H54 (cell line): Measurements from ENCODE around the gene EGF.

Experiments used
- DNase-seq: peaks from one replicate; pipeline ENCODE4 v3.0.0; 2011; ENCODE audit warnings: low spot score, mixed read lengths; ENCODE audit not compliant: insufficient read length
- FAIRE-seq: peaks from 3 replicates; lab custom pipeline; 2011; peaks lifted over from hg19 to GRCh38; lab: Jason Lieb, UNC
- POLR2A ChIP-seq: IDR thresholded peaks from 2 replicates; pipeline ENCODE4 v1.6.1; 2011; ENCODE audit warnings: low read depth, mild to moderate bottlenecking, low read length

EGF gene

DNA sequence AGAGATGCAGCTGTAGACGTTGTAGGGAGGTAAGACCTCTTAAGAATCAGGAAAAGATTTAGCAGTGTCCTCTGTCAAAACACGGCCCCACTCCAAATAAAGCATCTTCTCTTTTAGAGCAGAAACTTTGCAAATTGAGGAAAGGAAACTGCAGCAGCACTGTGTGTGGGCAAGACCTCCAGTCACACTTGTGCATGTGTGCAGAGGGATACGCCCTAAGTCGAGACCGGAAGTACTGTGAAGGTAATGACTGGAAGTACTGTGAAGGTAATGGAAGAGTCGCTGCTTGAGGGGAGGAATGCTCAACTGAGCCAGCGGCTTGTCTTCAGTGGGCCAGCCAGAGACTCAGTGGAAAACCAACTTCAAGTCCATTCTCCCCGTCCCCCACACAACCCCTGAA, 46.5 kb downstream of the EGF start:
- FAIRE-seq = no peak
- TF ChIP-seq POLR2A = no peak
- DNase-seq = no peak

DNA sequence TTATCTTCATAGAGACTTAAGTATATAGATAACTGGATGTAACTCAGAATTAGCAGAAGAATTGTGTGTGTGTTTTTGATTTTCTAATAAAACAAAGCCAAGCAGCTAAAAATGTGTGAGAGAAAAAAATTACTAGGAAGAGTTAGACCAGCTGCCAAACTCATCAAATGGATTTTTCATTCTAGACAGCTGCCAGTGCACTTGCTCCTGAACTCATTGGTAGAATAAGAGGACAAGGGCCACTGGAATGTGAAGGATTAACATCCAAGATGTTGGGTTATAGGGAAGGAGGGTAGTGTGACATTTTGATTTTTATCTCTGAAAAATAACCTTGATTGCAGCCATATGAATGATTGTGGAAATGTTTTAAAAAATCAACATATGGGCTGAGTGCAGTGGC, 49.7 kb downstream of the EGF start:
- DNase-seq (no peak), FAIRE-seq (no peak)
- TF ChIP-seq POLR2A = no peak

DNA sequence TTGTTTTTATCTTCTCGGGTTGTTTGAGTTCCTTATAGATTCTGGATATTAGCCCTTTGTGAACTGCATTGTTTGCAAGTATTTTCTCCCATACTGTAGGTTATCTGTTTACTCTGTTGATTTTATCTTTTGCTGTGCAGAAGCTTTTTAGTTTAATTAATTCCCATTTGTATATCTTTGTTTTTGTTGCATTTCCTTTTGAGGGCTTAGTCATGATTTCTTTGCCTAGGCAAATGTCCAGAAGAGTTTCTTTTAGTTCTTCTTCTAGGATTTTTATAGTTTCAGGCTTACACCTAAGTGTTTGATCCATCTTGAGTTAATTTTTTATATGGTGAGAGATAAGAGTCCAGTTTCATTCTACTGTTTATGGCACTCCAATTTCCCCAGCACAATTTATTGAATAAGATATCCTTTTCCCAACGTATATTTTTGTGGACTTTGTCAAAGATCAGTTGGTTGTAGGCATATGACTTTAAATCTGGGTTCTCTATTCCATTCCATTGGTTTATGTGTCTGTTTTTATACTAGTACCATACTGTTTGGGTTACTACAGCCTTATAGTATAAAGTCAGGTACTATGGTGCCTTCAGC, 54.3 kb downstream of the EGF start:
- FAIRE-seq (no peak), DNase-seq (no peak)
- no peak for TF ChIP-seq POLR2A

DNA sequence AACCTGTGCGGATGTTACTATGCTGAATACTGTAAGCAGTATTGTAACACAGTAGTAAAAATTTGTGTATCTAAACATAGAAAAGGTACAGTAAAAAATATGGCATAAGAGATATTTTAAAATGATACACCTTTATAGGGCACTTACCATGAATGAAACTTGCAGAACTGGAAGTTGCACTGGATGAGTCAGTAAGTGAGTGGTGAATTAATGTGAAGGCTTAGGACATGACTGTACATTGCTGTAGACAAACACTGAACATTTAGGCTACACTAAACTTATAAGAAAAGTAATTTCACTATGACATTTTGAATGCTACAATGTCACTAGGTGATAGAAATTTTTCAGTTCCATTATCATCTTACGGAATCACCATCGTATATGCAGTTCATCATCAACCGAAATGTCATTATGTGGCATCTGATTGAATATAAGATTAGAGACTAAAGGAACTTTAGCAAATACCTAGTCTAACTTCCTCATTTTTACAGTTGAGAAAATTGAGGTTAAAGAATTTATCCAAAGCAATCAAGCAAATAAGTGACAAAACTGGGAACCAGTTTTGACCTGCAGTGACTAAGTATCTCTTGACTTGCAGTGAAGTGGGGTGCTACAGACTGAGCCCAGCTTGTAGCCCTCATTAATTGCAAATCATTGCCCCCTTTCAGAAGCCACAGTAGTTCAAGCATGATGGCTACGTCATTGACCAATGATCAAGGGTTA, 55.3 kb downstream of the EGF start:
- FAIRE-seq = peak; percentile 86
- DNase-seq = no peak
- no peak for TF ChIP-seq POLR2A

DNA sequence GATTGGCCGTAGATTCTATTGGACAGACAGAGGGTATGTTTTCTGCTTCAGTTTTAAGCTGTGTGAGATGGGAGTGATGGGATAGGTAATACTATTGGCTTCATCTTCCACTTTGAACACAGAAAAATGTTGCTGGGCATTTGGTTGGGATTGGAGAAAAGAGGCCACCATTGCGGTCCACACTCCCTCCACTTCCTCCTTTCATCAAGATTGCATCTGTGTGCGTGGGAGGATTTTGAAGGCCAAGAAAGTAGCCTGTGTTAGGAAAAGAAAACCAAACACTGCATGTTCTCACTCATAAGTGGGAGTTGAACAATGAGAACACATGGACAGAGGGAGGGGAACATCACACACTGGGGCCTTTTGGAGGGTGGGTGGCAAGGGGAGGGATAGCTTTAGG, 56.4 kb downstream of the EGF start:
- TF ChIP-seq POLR2A = no peak
- no peak for FAIRE-seq
- no peak for DNase-seq

DNA sequence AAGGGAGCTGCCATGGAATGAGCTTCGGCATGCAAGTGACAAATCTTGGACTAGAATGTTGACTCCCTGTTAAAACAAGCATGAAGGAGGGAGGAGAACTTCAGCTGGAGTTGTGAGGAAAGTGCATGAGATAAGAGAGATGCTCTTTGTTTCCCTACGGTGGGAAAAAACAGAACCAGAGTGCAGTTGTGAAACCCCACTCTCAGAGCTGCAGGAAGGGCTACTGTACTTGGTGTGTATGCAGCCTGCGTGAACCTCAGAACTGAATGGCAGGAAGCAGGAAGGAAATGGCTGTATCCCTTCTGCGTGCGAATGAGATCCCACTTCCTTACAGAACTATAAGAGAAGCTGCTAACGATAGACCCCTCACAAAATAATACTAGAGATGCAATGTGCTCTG, 57.2 kb downstream of the EGF start:
- FAIRE-seq = no peak
- no peak for DNase-seq
- no peak for TF ChIP-seq POLR2A

DNA sequence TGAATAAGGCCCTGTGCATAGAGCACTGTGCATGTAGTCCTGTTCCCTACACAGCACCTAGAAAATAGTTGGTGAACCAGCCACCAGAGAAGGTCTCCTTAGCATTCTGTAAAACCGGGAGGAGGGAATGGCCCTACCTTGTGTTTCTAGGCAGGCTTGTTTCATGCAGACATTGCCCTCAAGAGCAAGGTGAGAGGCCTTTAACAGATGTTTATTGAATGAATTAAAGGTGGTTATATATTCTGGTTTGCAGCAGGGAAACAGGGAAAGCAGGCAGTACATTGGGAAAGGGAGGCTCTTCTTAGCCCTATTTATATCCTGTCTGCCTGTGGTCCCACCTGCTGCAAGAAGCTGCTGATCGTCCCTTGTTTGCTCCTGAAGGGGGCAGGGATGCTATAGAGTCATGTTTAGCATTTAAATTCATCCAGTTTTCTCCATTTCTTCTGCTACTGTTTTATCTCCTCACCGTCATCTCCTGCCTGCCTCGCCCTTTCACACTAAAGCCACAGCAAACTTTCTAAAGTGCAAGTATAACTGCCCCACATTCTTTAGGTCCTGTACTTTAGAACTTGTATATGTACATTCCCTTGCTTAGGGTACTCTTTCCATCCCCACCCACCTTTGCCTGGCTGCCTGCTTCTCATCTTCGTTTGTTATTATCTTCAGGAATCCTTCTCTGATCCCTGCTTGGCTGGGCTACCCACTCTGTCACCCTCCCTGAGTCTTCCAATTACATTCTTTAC, 60.3 kb downstream of the EGF start:
- TF ChIP-seq POLR2A = no peak
- DNase-seq (no peak), FAIRE-seq (no peak)

DNA sequence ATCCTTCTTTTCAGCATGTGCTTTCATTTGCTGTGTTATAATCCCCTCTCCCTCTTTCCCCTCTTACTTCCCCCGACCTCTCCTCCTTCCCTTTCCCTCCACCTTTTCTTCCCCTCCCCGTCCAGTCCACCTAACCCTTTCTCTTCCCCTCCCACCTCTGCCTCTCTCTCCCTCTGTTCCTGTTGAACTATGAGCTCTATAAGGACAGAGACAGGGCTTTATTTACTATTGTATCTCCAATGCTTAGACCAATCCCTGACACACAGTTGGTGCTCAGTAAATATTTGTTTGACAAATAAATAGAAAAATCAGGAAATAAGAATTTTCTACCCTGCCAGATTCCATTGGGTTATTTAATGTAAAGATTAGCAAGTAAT, 60.8 kb downstream of the EGF start:
- no peak for DNase-seq
- no peak for FAIRE-seq
- TF ChIP-seq POLR2A = no peak

DNA sequence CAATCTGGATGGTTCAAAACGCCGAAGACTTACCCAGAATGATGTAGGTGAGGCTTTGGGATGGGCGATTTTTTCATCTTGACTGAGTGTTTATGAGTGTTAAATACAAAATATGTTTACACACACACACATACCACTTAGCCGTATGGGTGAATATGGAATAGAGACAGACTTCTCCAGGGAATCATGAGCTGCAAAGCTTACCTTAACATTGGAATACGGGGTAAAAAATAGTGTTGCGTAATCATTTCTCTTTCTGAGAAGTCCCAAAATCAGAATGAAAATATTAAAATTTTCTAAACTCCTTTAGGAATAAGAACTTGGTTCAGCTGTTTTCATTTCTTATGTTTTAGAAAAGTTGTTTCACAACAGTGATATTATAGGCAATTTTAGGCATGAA, 63.5 kb downstream of the EGF start:
- FAIRE-seq (no peak), DNase-seq (no peak)
- no peak for TF ChIP-seq POLR2A

DNA sequence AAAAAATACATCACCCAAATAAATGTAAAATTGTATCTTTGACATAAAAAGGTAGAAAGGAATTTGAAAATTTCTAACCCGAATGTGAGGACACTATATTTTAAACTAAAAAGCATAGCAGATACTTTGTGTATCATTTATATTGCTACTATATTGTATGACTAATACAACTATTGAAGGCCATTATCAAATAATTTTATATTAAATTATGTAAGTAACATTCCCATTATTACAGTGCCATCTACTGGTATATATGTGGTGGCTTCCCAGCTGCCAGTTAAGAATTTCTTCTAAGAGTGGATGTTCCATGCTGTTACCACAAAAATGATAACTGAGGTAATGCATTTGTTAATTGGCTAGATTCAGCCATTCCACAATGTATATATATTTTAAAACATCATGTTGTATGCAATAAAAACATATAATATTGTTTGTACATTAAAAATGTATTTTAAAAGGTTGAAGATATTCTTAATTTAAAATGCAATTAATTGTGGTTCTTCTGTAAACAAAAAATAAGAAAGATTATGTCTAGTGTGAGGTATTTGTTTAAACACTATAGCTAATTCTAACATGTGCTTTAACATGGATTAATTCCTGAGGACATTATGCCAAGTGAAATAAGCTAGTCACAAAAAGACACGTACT, 65.3 kb downstream of the EGF start:
- no peak for DNase-seq
- no peak for FAIRE-seq
- TF ChIP-seq POLR2A = no peak

DNA sequence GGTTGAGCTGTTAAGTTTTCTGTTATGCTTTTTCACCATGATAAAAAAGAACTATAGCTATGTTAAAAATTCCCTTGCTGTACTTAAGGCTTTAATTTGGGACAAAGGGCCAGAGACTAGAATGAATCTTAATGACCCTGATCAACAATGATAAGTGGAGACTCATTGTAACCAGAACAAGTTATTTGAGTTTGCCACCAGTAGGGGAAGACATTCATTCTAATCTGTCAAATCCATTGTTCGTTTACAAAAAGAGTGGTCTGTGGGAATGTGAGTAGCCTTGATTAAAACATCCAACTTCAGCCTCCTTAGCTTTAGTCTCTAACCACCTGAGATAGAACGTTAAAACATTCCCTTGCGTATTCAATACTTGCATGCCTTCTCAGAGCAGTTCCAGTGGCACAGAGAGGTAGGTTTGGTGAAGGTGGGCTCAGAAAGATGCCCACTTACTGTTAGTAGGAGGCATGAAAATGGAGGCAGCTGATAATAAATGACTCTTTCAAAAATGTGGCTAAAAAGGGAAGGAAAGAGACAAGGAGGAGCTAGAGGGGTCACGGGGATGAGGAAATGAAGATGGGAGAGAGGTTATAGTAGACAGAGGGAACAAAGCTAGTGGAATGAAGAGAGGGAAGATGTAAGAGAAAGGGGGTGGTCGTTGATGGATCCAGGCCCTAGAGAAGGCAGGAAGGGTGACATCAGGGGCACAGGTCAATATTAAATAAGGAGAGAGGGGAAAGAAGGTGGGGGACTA, 66.2 kb downstream of the EGF start:
- no peak for DNase-seq
- TF ChIP-seq POLR2A = no peak
- peak; percentile 15 for FAIRE-seq

DNA sequence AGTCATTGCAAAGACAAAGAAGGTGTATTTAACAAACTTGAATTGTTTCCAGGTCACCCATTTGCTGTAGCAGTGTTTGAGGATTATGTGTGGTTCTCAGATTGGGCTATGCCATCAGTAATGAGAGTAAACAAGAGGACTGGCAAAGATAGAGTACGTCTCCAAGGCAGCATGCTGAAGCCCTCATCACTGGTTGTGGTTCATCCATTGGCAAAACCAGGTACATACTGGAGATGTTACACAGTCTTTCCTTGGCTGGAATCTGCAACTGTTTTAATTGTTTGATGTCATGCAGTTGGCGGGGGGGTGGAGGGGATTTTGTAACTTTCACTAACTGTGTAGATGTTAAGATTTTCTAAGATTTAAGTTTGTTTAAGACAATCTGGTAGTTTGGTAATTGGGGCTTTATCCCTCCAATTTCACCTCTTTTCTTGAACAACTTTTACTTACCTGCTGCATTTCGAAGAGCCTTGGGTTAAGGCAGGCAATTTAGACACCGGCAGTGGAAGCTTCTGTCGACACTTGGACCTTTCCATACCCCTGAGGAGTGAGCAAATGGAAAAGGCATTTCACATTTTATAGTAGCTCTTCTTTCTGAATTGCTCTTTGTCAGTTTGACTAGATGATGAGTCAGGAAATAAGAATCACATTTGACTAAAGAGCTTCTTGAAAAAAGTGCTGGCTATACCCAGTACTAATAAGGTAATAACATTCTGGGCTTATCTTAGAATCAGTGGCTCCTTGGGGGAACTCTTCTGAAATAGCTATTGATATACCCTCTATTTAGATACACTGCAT, 67.4 kb downstream of the EGF start:
- TF ChIP-seq POLR2A = no peak
- FAIRE-seq = peak; percentile 86
- no peak for DNase-seq

DNA sequence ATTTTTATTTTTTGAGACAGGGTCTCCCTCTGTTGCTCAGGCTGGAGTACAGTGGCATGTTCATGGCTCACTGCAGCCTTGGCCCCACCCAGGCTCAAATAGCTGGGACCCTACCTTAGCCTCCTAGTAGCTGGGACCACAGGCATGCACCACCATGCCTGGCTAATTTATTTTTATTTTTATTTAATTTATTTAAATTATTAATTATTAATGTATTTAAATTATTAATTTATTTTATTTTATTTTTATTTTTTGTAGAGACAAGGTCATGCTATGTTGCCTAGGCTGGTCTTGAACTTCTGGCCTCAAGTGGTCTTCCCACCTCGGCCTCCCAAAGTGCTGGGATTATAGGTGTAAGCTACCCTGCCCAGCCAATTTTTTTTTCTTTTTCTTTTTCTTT, 69.3 kb downstream of the EGF start:
- no peak for FAIRE-seq
- no peak for TF ChIP-seq POLR2A

DNA sequence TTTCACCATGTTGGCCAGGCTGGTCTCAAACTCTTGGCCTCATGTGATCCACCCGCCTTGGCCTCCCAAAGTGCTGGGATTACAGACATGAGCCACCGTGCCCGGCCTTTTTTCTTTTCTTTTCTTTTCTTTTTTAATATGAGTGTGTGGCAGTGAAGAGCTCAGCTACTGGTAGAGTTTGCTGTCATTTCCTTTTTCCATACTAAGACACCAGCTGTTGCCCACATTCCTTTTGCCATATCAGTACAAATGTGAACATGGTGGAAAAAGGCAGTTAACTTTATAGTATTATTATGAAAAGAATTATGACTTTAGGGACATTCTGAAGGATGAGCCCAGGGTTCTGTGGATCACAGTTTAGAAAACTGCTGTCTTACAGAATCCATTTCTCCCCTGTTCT, 69.8 kb downstream of the EGF start:
- no peak for TF ChIP-seq POLR2A
- FAIRE-seq (no peak), DNase-seq (no peak)

More for the DNA sequence above, 69.3 kb downstream of the EGF start:
- no peak for DNase-seq
